Nephron (organoid): ENCODE data around the gene DAO.

Experiments used
- H3K27ac Mint-ChIP-seq, 3 experiments: 2 replicates each; pipeline ENCODE4 v1.8.0; 2020; ENCODE audit warnings: mixed read lengths in 3 of 3, mild to moderate bottlenecking in 2 of 3, moderate library complexity in 1 of 3
- H3K27me3 Mint-ChIP-seq: 2 replicates; pipeline ENCODE4 v1.8.0; 2021; ENCODE audit warnings: low read depth, mild to moderate bottlenecking, moderate library complexity, mixed read lengths
- H3K36me3 Mint-ChIP-seq: 2 replicates; pipeline ENCODE4 v1.8.0; 2020; ENCODE audit warnings: low read depth, mixed read lengths
- H3K4me1 Mint-ChIP-seq: 2 replicates; pipeline ENCODE4 v1.8.0; 2020; ENCODE audit warnings: mixed read lengths
- H3K4me3 Mint-ChIP-seq, 3 experiments: 2 replicates each; pipeline ENCODE4 v1.8.0; 2020; ENCODE audit warnings: mild to moderate bottlenecking in 3 of 3, mixed read lengths in 3 of 3, moderate library complexity in 2 of 3
- H3K9me3 Mint-ChIP-seq: 2 replicates; pipeline ENCODE4 v1.8.0; 2020; ENCODE audit warnings: mixed read lengths
- CTCF ChIP-seq, 3 experiments: fragments of 200-600 bp; sonication (generic); IDR thresholded peaks; one replicate each; pipeline ENCODE4 v1.5.0; 2021; ENCODE audit warnings: antibody characterized with exemption in 3 of 3; ENCODE audit not compliant: unreplicated experiment in 3 of 3

Gene DAO

GRCh38 chr12:108852674-108853309, 27.1 kb upstream of the DAO start:
- peaks cover 47% of the 10 kb centered on the region for H3K4me1 Mint-ChIP-seq

GRCh38 chr12:108853426-108853825, 26.5 kb upstream of the DAO start:
- H3K9me3 Mint-ChIP-seq: no peaks in the 10 kb centered on the region
- no peak for TF ChIP-seq CTCF (IDR thresholded peaks at IDR 0.05; ENCODE audit: unreplicated experiment in 3 of 3)
- peak overlapping the region in 2 of 3 experiments; percentile 8 to 18 for H3K27ac Mint-ChIP-seq
- H3K27me3 Mint-ChIP-seq: no peaks in the 10 kb centered on the region
- peak overlapping the region in 2 of 3 experiments; percentile 3 to 58 for H3K4me3 Mint-ChIP-seq
- peaks cover 50% of the 10 kb centered on the region for H3K36me3 Mint-ChIP-seq
- peaks cover 50% of the 10 kb centered on the region for H3K4me1 Mint-ChIP-seq

More at GRCh38 chr12:108852674-108853309, 27.1 kb upstream of the DAO start:
- Mint-ChIP-seq H3K9me3 (no peaks in the 10 kb centered on the region), H3K36me3 (peaks cover 56% of the 10 kb centered on the region), H3K4me3 (no peak overlapping the region), H3K27ac (peak overlapping the region in 1 of 3 experiments; percentile 18), H3K27me3 (no peaks in the 10 kb centered on the region)
- TF ChIP-seq CTCF (IDR thresholded peaks at IDR 0.05; ENCODE audit: unreplicated experiment in 3 of 3): no peak

GRCh38 chr12:108853981-108854446, 25.9 kb upstream of the DAO start:
- Mint-ChIP-seq H3K9me3 (no peaks in the 10 kb centered on the region), H3K4me3 (peak overlapping the region; percentile 28 to 59 (median 56)), H3K27ac (peak overlapping the region in 2 of 3 experiments; percentile 27 to 60), H3K27me3 (no peaks in the 10 kb centered on the region), H3K36me3 (peaks cover 44% of the 10 kb centered on the region), H3K4me1 (peaks cover 56% of the 10 kb centered on the region)
- TF ChIP-seq CTCF (IDR thresholded peaks at IDR 0.05; ENCODE audit: unreplicated experiment in 3 of 3): no peak

- no peaks in the 10 kb centered on the region for H3K9me3 Mint-ChIP-seq
- no peaks in the 10 kb centered on the region for H3K27me3 Mint-ChIP-seq
- no peak for TF ChIP-seq CTCF (IDR thresholded peaks at IDR 0.05; ENCODE audit: unreplicated experiment in 3 of 3)
- peak overlapping the region; percentile 65 to 95 (median 78) for H3K4me3 Mint-ChIP-seq
- peak overlapping the region in 2 of 3 experiments; percentile 89 to 94 for H3K27ac Mint-ChIP-seq
- peaks cover 61% of the 10 kb centered on the region for H3K4me1 Mint-ChIP-seq
- peaks cover 37% of the 10 kb centered on the region for H3K36me3 Mint-ChIP-seq
Measured at GRCh38 chr12:108854451-108855283, 25.2 kb upstream of the DAO start.

- H3K9me3 Mint-ChIP-seq: no peaks in the 10 kb centered on the region
- H3K27ac Mint-ChIP-seq: peak overlapping the region; percentile 89 to 95 (median 94)
- no peak for TF ChIP-seq CTCF (IDR thresholded peaks at IDR 0.05; ENCODE audit: unreplicated experiment in 3 of 3)
- peak overlapping the region; percentile 91 to 95 (median 94) for H3K4me3 Mint-ChIP-seq
- peaks cover 37% of the 10 kb centered on the region for H3K36me3 Mint-ChIP-seq
- no peaks in the 10 kb centered on the region for H3K27me3 Mint-ChIP-seq
- H3K4me1 Mint-ChIP-seq: peaks cover 61% of the 10 kb centered on the region
Measured at GRCh38 chr12:108855284-108856169, 24.4 kb upstream of the DAO start.
